SJCRH30 (cell line): Measurements from ENCODE around the gene TBC1D22B. TPM values are rescaled to one million over a fixed set of nuclear protein-coding genes. Genes with fewer than 3 reads are reported as not detected.

Source experiments
- DNase-seq, 2 experiments: peaks; one replicate each; pipeline ENCODE4 v3.0.0-alpha.2; 2015 to 2020
- H3K27ac ChIP-seq: fragments of 250-450 bp; sonication (Bioruptor Pico); 2 replicates; pipeline ENCODE4 v1.5.1; 2020; ENCODE audit warnings: mild to moderate bottlenecking, moderate library complexity
- H3K27me3 ChIP-seq: fragments of 250-450 bp; sonication (Bioruptor Pico); 2 replicates; pipeline ENCODE4 v1.5.1; 2020; ENCODE audit warnings: mild to moderate bottlenecking, moderate library complexity
- H3K36me3 ChIP-seq: fragments of 250-450 bp; sonication (Bioruptor Pico); 2 replicates; pipeline ENCODE4 v1.5.1; 2020; ENCODE audit warnings: mild to moderate bottlenecking, moderate library complexity
- H3K4me1 ChIP-seq: fragments of 250-450 bp; sonication (Bioruptor Pico); 2 replicates; pipeline ENCODE4 v1.5.1; 2020; ENCODE audit warnings: mild to moderate bottlenecking, moderate library complexity
- H3K4me3 ChIP-seq: fragments of 250-450 bp; sonication (Bioruptor Pico); 2 replicates; pipeline ENCODE4 v1.5.1; 2020; ENCODE audit warnings: mild to moderate bottlenecking, moderate library complexity
- H3K9me3 ChIP-seq: fragments of 250-450 bp; sonication (Bioruptor Pico); replicated peaks from 2 replicates; pipeline ENCODE4 v1.5.1; 2020; ENCODE audit warnings: mild to moderate bottlenecking, moderate library complexity
- total RNA-seq: library from RNA; depleted of rRNA; stranded (reverse); fragments of >200 nt; shearing (Covaris generic); gene quantifications from 2 replicates; pipeline ENCODE4 v1.2.3, GENCODE V29; 2014

TBC1D22B gene
- total RNA-seq, 1 experiment from 2014 or later = 11.2 TPM

DNA sequence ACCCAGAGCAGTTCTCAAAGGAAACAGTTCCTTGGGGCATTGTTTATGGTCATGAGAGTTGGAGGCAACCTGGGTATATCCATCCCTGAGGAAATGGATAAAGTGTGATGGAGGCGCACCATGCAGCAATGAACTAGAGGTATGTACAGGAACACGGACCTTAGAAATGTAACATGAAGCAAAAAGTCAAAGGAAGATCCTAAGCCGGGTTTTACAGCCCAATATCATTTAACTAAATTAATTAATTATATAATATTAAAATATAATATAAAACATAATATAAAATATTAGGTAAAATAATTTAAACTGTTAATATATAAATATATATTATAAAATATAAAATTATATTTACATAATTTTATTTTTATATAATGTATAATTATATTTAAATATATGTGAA is 52.1 kb downstream of the TBC1D22B start:
- Histone ChIP-seq H3K9me3 (no peaks in the 10 kb centered on the region), H3K27me3 (no peaks in the 10 kb centered on the region), H3K36me3 (no peaks in the 10 kb centered on the region), H3K4me1 (peaks cover 16% of the 10 kb centered on the region), H3K27ac (no peak overlapping the region), H3K4me3 (no peak overlapping the region)
- no peak for DNase-seq

- no peaks in the 10 kb centered on the region for H3K27me3 ChIP-seq
- no peak overlapping the region for H3K4me3 ChIP-seq
- H3K36me3 ChIP-seq = peaks cover 6% of the 10 kb centered on the region
- DNase-seq = no peak
- H3K27ac ChIP-seq = no peak overlapping the region
- no peaks in the 10 kb centered on the region for H3K9me3 ChIP-seq
- peaks cover 11% of the 10 kb centered on the region for H3K4me1 ChIP-seq
Observed at GRCh38 chr6:37310966-37311365, 53.4 kb downstream of the TBC1D22B start.

DNA sequence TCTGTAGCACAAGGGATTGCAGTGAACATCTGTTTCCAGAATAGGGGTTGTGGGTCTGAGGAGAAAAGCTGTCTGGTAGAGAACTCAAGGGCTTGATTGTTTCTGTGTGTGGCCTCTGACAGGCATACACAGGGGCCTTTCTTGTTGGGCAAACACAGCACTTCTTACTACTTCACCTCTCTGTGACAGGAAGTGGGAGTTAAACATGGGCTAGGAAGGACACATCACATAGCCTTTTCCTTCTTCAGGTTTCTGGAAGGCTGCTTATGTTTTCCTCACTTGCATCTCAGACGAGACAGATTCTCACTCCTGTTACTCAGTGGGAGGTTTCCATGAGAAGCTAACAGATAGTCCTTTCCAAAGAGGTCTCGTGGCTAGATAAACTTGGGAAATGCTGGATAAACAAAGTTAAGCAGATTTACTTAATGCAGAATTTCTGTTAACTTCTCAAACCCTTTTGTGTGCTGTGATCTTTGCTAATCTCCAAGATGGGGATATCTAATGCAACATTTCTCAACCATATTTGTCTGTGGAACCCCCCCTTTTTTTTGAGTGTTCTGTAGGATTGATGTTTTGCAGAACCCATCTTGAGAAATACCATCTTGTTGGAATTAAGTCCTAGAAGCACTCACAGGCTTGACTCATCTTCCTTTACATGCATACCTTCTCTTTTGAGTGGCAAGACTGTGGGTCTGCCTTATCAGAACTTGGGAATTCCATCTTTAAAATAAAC is 54.3 kb downstream of the TBC1D22B start:
- no peak overlapping the region for H3K27ac ChIP-seq
- peaks cover 10% of the 10 kb centered on the region for H3K36me3 ChIP-seq
- peaks cover 1% of the 10 kb centered on the region for H3K4me1 ChIP-seq
- no peaks in the 10 kb centered on the region for H3K9me3 ChIP-seq
- H3K4me3 ChIP-seq = no peak overlapping the region
- DNase-seq = peak in 1 of 2 experiments; percentile 47
- H3K27me3 ChIP-seq = no peaks in the 10 kb centered on the region

GRCh38 chr6:37313723-37314486 is 56.3 kb downstream of the TBC1D22B start:
- Histone ChIP-seq H3K36me3 (peaks cover 13% of the 10 kb centered on the region), H3K27ac (no peak overlapping the region), H3K4me3 (no peak overlapping the region)

GRCh38 chr6:37314487-37315156 is 57.0 kb downstream of the TBC1D22B start:
- H3K36me3 ChIP-seq = peaks cover 13% of the 10 kb centered on the region
- no peak overlapping the region for H3K27ac ChIP-seq
- H3K27me3 ChIP-seq = no peaks in the 10 kb centered on the region
- no peaks in the 10 kb centered on the region for H3K4me1 ChIP-seq
- no peaks in the 10 kb centered on the region for H3K9me3 ChIP-seq
- H3K4me3 ChIP-seq = no peak overlapping the region
- DNase-seq = peak; percentile 64 to 74

More at GRCh38 chr6:37313723-37314486, 56.3 kb downstream of the TBC1D22B start:
- H3K9me3 ChIP-seq = no peaks in the 10 kb centered on the region
- no peaks in the 10 kb centered on the region for H3K4me1 ChIP-seq
- DNase-seq = no peak
- no peaks in the 10 kb centered on the region for H3K27me3 ChIP-seq

DNA sequence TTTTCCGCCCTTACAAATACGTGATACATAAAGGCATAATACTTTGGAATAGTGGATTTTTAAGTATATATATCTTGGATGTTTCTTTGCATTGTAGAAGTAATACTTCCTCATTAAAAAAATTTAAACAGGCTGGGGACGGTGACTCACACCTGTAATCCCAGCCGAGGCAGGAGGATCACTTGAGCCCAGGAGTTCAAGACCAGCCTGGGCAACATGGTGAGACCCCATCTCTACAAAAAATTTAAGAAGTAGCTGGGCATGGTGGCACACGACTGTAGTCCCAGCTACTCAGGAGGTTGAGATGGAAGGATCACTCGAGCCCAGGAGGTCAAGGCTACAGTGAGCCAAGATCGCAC is 57.6 kb downstream of the TBC1D22B start:
- no peak for DNase-seq
- Histone ChIP-seq H3K36me3 (peaks cover 13% of the 10 kb centered on the region), H3K27ac (no peak overlapping the region), H3K9me3 (no peaks in the 10 kb centered on the region), H3K4me1 (no peaks in the 10 kb centered on the region), H3K4me3 (no peak overlapping the region), H3K27me3 (no peaks in the 10 kb centered on the region)

GRCh38 chr6:37316071-37316470 is 58.5 kb downstream of the TBC1D22B start:
- Histone ChIP-seq H3K27ac (no peak overlapping the region), H3K4me3 (no peak overlapping the region), H3K9me3 (no peaks in the 10 kb centered on the region), H3K27me3 (no peaks in the 10 kb centered on the region), H3K4me1 (no peaks in the 10 kb centered on the region), H3K36me3 (peaks cover 13% of the 10 kb centered on the region)
- DNase-seq = no peak

- Histone ChIP-seq H3K9me3 (no peaks in the 10 kb centered on the region), H3K4me1 (no peaks in the 10 kb centered on the region), H3K27me3 (no peaks in the 10 kb centered on the region), H3K4me3 (no peak overlapping the region), H3K36me3 (peaks cover 13% of the 10 kb centered on the region), H3K27ac (no peak overlapping the region)
- no peak for DNase-seq
Observed at GRCh38 chr6:37317312-37318038, 59.9 kb downstream of the TBC1D22B start.

DNA sequence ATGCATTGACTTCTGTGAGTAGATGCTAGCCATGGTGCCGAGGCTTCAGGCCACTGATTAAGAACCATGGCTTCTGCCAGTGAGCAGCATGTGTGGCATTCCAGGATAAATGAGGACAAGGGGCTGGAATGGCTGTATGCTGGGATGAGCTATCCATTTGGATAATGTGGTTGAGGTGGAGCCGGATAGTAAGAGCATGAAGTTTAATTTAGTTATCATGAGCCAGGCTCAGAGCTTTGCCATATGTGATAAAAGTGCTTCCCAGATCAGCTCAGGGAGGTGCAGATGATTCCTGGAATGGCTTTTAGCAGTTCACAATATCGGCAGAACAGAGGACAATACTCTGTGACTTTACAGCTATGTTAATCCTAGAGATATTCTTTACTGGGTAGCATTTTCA is 61.6 kb downstream of the TBC1D22B start:
- no peak for DNase-seq
- Histone ChIP-seq H3K4me3 (no peak overlapping the region), H3K27me3 (no peaks in the 10 kb centered on the region), H3K36me3 (peaks cover 13% of the 10 kb centered on the region), H3K27ac (no peak overlapping the region), H3K4me1 (peaks cover 5% of the 10 kb centered on the region; the same call in 1 of the 2 replicates), H3K9me3 (no peaks in the 10 kb centered on the region)

GRCh38 chr6:37319856-37320480 is 62.4 kb downstream of the TBC1D22B start:
- DNase-seq = no peak
- H3K27ac ChIP-seq = no peak overlapping the region
- H3K4me3 ChIP-seq = no peak overlapping the region
- H3K4me1 ChIP-seq = peaks cover 6% of the 10 kb centered on the region; the same call in 1 of the 2 replicates
- no peaks in the 10 kb centered on the region for H3K27me3 ChIP-seq
- H3K36me3 ChIP-seq = peaks cover 13% of the 10 kb centered on the region
- no peaks in the 10 kb centered on the region for H3K9me3 ChIP-seq

DNA sequence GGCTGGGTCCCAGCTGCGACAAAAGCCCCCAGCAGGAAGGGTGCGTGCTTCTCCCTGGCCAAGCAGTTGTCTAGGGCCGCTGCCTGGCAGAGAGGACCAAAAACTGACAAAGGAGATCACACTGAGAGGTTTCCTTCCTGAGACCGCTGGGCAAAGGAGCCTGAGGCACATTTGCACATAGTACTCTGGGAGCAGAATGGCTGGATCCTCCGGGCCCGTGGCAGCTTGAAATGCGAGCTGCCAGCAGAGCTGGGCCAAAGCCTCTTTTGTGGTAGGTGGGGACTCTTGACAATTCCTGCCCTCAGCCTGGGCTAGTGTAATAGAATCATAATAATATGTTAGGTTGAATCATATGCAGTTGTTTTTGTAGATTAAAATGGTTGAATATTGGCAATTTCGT is 63.1 kb downstream of the TBC1D22B start:
- Histone ChIP-seq H3K4me3 (no peak overlapping the region), H3K4me1 (peaks cover 6% of the 10 kb centered on the region; the same call in 1 of the 2 replicates), H3K36me3 (peaks cover 10% of the 10 kb centered on the region), H3K27ac (no peak overlapping the region), H3K9me3 (no peaks in the 10 kb centered on the region), H3K27me3 (no peaks in the 10 kb centered on the region)
- peak; percentile 34 to 57 for DNase-seq

- no peaks in the 10 kb centered on the region for H3K27me3 ChIP-seq
- no peak overlapping the region for H3K27ac ChIP-seq
- DNase-seq = no peak
- H3K9me3 ChIP-seq = no peaks in the 10 kb centered on the region
- peaks cover 5% of the 10 kb centered on the region for H3K36me3 ChIP-seq
- peaks cover 6% of the 10 kb centered on the region; the same call in 1 of the 2 replicates for H3K4me1 ChIP-seq
- no peak overlapping the region for H3K4me3 ChIP-seq
Observed at GRCh38 chr6:37321101-37321500, 63.5 kb downstream of the TBC1D22B start.

DNA sequence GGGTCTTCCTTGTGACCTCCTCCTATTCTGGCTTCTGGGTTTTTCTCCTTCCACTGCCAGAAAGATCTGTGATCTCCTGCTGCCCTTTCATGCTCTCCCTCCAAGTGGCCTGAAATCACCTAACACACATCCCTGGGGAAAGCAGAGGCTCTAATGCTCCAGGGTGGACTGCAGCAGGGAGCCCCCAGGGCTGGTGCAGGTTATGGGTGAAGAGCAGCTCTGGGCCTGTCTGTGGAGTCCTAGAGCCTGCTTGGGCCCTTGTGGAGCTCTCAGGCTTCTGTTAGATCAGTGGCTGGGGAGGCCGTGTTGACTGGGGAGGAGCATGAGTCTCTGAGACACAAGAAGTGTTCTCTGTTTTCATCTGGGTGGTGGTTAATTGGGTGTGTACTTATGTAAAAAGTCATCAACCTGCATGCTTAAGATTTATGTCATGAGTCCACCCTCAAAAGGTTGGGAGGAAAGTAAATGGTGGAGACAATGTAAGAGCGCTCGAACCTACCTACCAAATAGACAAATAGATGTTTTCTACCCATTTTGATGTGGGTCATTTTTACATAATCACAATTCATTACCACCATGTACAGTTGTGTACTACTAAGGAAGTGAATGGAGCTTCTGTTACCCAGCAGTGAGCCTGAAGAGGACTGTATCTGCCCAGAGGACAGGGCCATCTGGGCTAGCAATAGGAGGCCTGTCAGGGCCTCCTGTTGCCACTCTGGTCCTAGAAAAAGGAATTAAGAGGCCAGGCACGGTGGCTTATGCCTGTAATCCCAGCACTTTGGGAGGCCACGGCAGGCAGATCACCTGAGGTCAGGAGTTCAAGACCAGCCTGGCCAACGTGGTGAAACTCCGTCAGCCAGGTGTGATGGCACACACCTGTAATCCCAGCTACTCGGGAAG is 64.2 kb downstream of the TBC1D22B start:
- H3K4me3 ChIP-seq = no peak overlapping the region
- peaks cover 4% of the 10 kb centered on the region; the same call in 1 of the 2 replicates for H3K36me3 ChIP-seq
- H3K27me3 ChIP-seq = no peaks in the 10 kb centered on the region
- DNase-seq = no peak
- H3K27ac ChIP-seq = no peak overlapping the region
- H3K4me1 ChIP-seq = peaks cover 6% of the 10 kb centered on the region; the same call in 1 of the 2 replicates
- H3K9me3 ChIP-seq = no peaks in the 10 kb centered on the region
